ENCODE measurements around the gene LIN37.

GRCh38 chr19:35752746-35753350, 4.5 kb downstream of the LIN37 start:
- no peak for TF ChIP-seq TAF1 (IDR thresholded peaks at IDR 0.05; ENCODE audit: borderline replicate concordance, insufficient read depth, low read length)
- no peak for TF ChIP-seq SIN3A (IDR thresholded peaks at IDR 0.05; ENCODE audit: borderline replicate concordance, insufficient read depth, low read length)
- TF ChIP-seq POLR2AphosphoS5 (IDR thresholded peaks at IDR 0.05; ENCODE audit: low read depth, low read length), result no peak
- TF ChIP-seq REST (IDR thresholded peaks at IDR 0.05; ENCODE audit: insufficient read depth in 1 of 2, low read depth in 2 of 2, low read length in 2 of 2), result no peak
